ENCODE data around the gene CST11. TPM values are rescaled to one million over a fixed set of nuclear protein-coding genes. Genes with fewer than 3 reads are reported as not detected.
A peak's percentile ranks its signal among the peaks of the same experiment; 100 is the strongest.

CST11 gene
- total and polyA plus RNA-seq, 9 of the 15 experiments (the other 6 are each of a cell fraction or from before 2014, with no cell fraction given), result not detected

GRCh38 chr20:23433628-23434027 is 19.0 kb downstream of the CST11 start:
- in situ Hi-C loops (cut with MboI) (loop anchor here (10.0 kb wide), 1 partner anchor 181 kb away; no protein-coding TSS in a partner anchor), intact Hi-C loops (cut with micrococcal nuclease) (no loop called here)
- Histone ChIP-seq H2AFZ (ENCODE audit: low read depth, low read length) (no peak overlapping the region), H4K20me1 (replicated peaks; ENCODE audit: control insufficient read depth, insufficient read depth, low read length) (no peaks in the 10 kb centered on the region), H3K79me2 (ENCODE audit: control insufficient read depth, insufficient read depth, low read length) (no peaks in the 10 kb centered on the region), H3K4me2 (ENCODE audit: insufficient read depth, low read length) (no peak overlapping the region), H3K27ac (ENCODE audit: extremely low read depth, low read depth, low read length) (no peak overlapping the region), H3K9me1 (ENCODE audit: control insufficient read depth, insufficient read depth, low read length) (no peaks in the 10 kb centered on the region), H3K36me3 (ENCODE audit: control insufficient read depth, insufficient read depth, low read length) (no peaks in the 10 kb centered on the region), H3K4me3 (no peak overlapping the region), H3K9ac (ENCODE audit: insufficient read depth in 1 of 2, low read depth in 2 of 2, low read length in 2 of 2) (no peak overlapping the region), H3K9me3 (replicated peaks; ENCODE audit: control insufficient read depth, insufficient read depth, low read depth, low read length) (no peaks in the 10 kb centered on the region), H3K4me1 (replicated peaks in 1 of 2; ENCODE audit: control insufficient read depth in 2 of 2, insufficient read depth in 2 of 2, low read length in 2 of 2) (peaks cover 4% of the 10 kb centered on the region in 2 experiments; a peak in 3 of 5 replicates), H3K27me3 (ENCODE audit: control insufficient read depth in 2 of 2, insufficient read depth in 2 of 2, low read length in 2 of 2) (no peaks in the 10 kb centered on the region)
- TF ChIP-seq ZNF121 (CRISPR knock-in tag; conservative IDR thresholded peaks at IDR 0.05), result 0 out of 2 replicates have a peak, but pooled peaks have one; percentile 31
- no peak for TF ChIP-seq POLR2B (IDR thresholded peaks at IDR 0.05; ENCODE audit: low read depth, partially characterized antibody)
- TF ChIP-seq PHTF2 (CRISPR knock-in tag; IDR thresholded peaks at IDR 0.05), result no peak
- TF ChIP-seq GATAD2B (IDR thresholded peaks at IDR 0.05; ENCODE audit: borderline replicate concordance), result no peak
- TF ChIP-seq LEF1 (IDR thresholded peaks at IDR 0.05), result no peak
- no peak for TF ChIP-seq ZNF282 (CRISPR knock-in tag; IDR thresholded peaks at IDR 0.05)
- ChIA-PET CTCF (ENCODE audit: low intra/inter-chr PET ratio) (no interaction called here), POLR2A (interaction anchor here (0.6 kb wide), 1 partner anchor 15 kb away, joined by 5 read pairs; no protein-coding TSS in a partner anchor)
- ATAC-seq (no peak), FAIRE-seq (no peak), DNase-seq (ENCODE audit: extremely low read depth in 1 of 4, low spot score in 3 of 4) (no peak)
- no TSS peak for BruUV-seq (replicated peaks)
- WGBS (ENCODE audit: insufficient coverage, low coverage, missing lambda C conversion rate), result 11% methylated on average over 3 of the region's 3 CpGs

DNA sequence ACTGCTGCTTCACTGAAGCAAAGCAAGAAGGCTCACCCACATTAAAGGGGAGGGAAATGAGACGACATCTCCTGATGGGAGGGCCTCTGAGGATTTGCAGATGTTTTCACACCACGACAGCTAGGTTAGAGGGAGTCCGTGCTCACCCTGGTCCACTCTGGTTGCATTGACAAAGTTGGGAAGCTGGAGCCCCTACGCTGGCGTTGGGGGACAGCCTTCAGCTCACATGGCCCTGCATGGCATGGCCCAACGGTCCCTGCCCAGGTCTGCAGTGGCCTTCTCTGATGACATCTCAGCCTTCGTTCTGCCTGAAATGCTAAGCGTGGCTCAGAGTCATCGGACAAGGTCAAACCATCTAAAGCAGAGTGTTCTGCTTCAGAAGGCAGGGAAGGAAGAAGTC is 27.5 kb downstream of the CST11 start:
- DNase-seq (ENCODE audit: extremely low read depth in 1 of 4, low spot score in 3 of 4) (no peak), ATAC-seq (no peak), FAIRE-seq (no peak)
- Histone ChIP-seq H3K9ac (ENCODE audit: insufficient read depth in 1 of 2, low read depth in 2 of 2, low read length in 2 of 2) (no peak overlapping the region), H3K27me3 (ENCODE audit: control insufficient read depth in 2 of 2, insufficient read depth in 2 of 2, low read length in 2 of 2) (no peaks in the 10 kb centered on the region), H3K4me2 (ENCODE audit: insufficient read depth, low read length) (no peak overlapping the region), H3K9me1 (ENCODE audit: control insufficient read depth, insufficient read depth, low read length) (no peaks in the 10 kb centered on the region), H3K4me3 (no peak overlapping the region), H3K27ac (ENCODE audit: extremely low read depth, low read depth, low read length) (no peak overlapping the region; the same call in 2 of the 3 replicates), H3K4me1 (replicated peaks in 1 of 2; ENCODE audit: control insufficient read depth in 2 of 2, insufficient read depth in 2 of 2, low read length in 2 of 2) (peaks cover 2 to 14% of the 10 kb centered on the region in 2 experiments; a peak in 2 of 5 replicates), H4K20me1 (replicated peaks; ENCODE audit: control insufficient read depth, insufficient read depth, low read length) (no peaks in the 10 kb centered on the region), H3K79me2 (ENCODE audit: control insufficient read depth, insufficient read depth, low read length) (peaks cover 12% of the 10 kb centered on the region), H3K9me3 (replicated peaks; ENCODE audit: control insufficient read depth, insufficient read depth, low read depth, low read length) (no peaks in the 10 kb centered on the region), H3K36me3 (ENCODE audit: control insufficient read depth, insufficient read depth, low read length) (no peaks in the 10 kb centered on the region), H2AFZ (ENCODE audit: low read depth, low read length) (peak overlapping the region; percentile 77)
- intact Hi-C loops (cut with micrococcal nuclease) (no loop called here), in situ Hi-C loops (cut with MboI) (no loop called here)
- POLR2A ChIA-PET, result interaction anchor here (0.8 kb wide), 1 partner anchor 81 kb away, joined by 3 read pairs; no protein-coding TSS in a partner anchor
- BruUV-seq (replicated peaks), result no TSS peak
- 64% methylated on average over 9 of the region's 9 CpGs for WGBS (ENCODE audit: insufficient coverage, low coverage, missing lambda C conversion rate)
- no peak for TF ChIP-seq EWSR1 (IDR thresholded peaks at IDR 0.05; ENCODE audit: borderline replicate concordance, low read depth, partially characterized antibody)
- TF ChIP-seq, protein P1, sequence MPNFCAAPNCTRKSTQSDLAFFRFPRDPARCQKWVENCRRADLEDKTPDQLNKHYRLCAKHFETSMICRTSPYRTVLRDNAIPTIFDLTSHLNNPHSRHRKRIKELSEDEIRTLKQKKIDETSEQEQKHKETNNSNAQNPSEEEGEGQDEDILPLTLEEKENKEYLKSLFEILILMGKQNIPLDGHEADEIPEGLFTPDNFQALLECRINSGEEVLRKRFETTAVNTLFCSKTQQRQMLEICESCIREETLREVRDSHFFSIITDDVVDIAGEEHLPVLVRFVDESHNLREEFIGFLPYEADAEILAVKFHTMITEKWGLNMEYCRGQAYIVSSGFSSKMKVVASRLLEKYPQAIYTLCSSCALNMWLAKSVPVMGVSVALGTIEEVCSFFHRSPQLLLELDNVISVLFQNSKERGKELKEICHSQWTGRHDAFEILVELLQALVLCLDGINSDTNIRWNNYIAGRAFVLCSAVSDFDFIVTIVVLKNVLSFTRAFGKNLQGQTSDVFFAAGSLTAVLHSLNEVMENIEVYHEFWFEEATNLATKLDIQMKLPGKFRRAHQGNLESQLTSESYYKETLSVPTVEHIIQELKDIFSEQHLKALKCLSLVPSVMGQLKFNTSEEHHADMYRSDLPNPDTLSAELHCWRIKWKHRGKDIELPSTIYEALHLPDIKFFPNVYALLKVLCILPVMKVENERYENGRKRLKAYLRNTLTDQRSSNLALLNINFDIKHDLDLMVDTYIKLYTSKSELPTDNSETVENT (CRISPR knock-in tag; IDR thresholded peaks at IDR 0.05), result no peak
- TF ChIP-seq ZNF24 (IDR thresholded peaks at IDR 0.05), result no peak
- TF ChIP-seq CC2D1A (IDR thresholded peaks at IDR 0.05), result no peak
- TF ChIP-seq HDAC6 (IDR thresholded peaks at IDR 0.05; ENCODE audit: low read depth, low read length), result no peak
- no peak for TF ChIP-seq BRD9 (IDR thresholded peaks at IDR 0.05; ENCODE audit: low read depth, partially characterized antibody)
- TF ChIP-seq, protein P2, sequence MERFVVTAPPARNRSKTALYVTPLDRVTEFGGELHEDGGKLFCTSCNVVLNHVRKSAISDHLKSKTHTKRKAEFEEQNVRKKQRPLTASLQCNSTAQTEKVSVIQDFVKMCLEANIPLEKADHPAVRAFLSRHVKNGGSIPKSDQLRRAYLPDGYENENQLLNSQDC (CRISPR knock-in tag; IDR thresholded peaks at IDR 0.05), result no peak
- no peak for TF ChIP-seq FOXK1 (CRISPR knock-in tag; IDR thresholded peaks at IDR 0.05; ENCODE audit: borderline replicate concordance)
- no peak for TF ChIP-seq CEBPB (tag; IDR thresholded peaks at IDR 0.05)
- CTCF ChIA-PET (ENCODE audit: low intra/inter-chr PET ratio), result no interaction called here
